Naive thymus-derived CD4-positive, alpha-beta T cell (primary cell): ENCODE results near the gene LCE2A. TPM values are rescaled to one million over a fixed set of nuclear protein-coding genes. Genes with fewer than 3 reads are reported as not detected.

Source experiments
- ATAC-seq: fragments of 150-1000 bp; cut with Tn5 transposase; 2 replicates; pipeline ENCODE4 v1.10.0; 2021; ENCODE audit warnings: mild to moderate bottlenecking, moderate library complexity
- CTCF ChIA-PET: fragments of 350-600 bp; sonication (Branson Sonifier 250); formaldehyde crosslinking; loops from one replicate; lab custom pipeline; 2021; ENCODE audit warnings: antibody characterized with exemption; lab: Charles Lee
- POLR2A ChIA-PET: fragments of 350-600 bp; sonication (Branson Sonifier 250); formaldehyde crosslinking; loops from one replicate; lab custom pipeline; 2021; ENCODE audit warnings: antibody characterized with exemption, inconsistent platforms; lab: Charles Lee
- DNase-seq, 9 donors: peaks; one replicate each; pipeline versions ENCODE4 v3.0.0 to v3.0.0-alpha.2; 2020 to 2022; ENCODE audit warnings: mixed read lengths in 1 of 9
- H3K27ac ChIP-seq: one replicate; pipeline ENCODE4 v1.7.0; 2013; ENCODE audit warnings: mild to moderate bottlenecking, low read depth, low read length, moderate library complexity
- H3K27me3 ChIP-seq, 2 donors: one replicate each; pipeline ENCODE4 v1.7.0; 2013; ENCODE audit warnings: low read length in 2 of 2, mild to moderate bottlenecking in 2 of 2, moderate library complexity in 2 of 2; ENCODE audit not compliant: control insufficient read depth in 2 of 2, insufficient read depth in 2 of 2
- H3K36me3 ChIP-seq, 3 experiments: 1 replicate in 2 of 3; 2 replicates in 1 of 3; pipeline ENCODE4 v1.7.0; 2013; ENCODE audit warnings: low read length in 3 of 3, mild to moderate bottlenecking in 3 of 3, moderate library complexity in 1 of 3; ENCODE audit not compliant: insufficient read depth in 3 of 3, control insufficient read depth in 2 of 3
- H3K4me1 ChIP-seq, 2 donors: one replicate each; pipeline ENCODE4 v1.7.0; 2013; ENCODE audit warnings: low read length in 2 of 2, mild to moderate bottlenecking in 2 of 2, moderate library complexity in 1 of 2; ENCODE audit not compliant: control insufficient read depth in 2 of 2, insufficient read depth in 2 of 2
- H3K4me3 ChIP-seq: 2 replicates; pipeline ENCODE4 v1.7.0; 2013; ENCODE audit warnings: mild to moderate bottlenecking, low read length
- H3K9me3 ChIP-seq, 3 experiments: 1 replicate in 2 of 3; 2 replicates in 1 of 3; pipeline ENCODE4 v1.7.0; 2013; ENCODE audit warnings: low read length in 3 of 3; ENCODE audit not compliant: control insufficient read depth in 2 of 3
- H3K27ac Mint-ChIP-seq, 9 donors: one replicate each; pipeline ENCODE4 v1.8.0; 2020 to 2022; ENCODE audit warnings: mixed read lengths in 9 of 9, mild to moderate bottlenecking in 8 of 9, moderate library complexity in 5 of 9, inconsistent platforms in 2 of 9
- H3K27me3 Mint-ChIP-seq, 5 donors: one replicate each; pipeline ENCODE4 v1.8.0; 2021 to 2022; ENCODE audit warnings: mixed read lengths in 5 of 5, mild to moderate bottlenecking in 1 of 5
- H3K36me3 Mint-ChIP-seq, 5 donors: one replicate each; pipeline ENCODE4 v1.8.0; 2020 to 2022; ENCODE audit warnings: mixed read lengths in 5 of 5, mild to moderate bottlenecking in 3 of 5, inconsistent platforms in 1 of 5
- H3K4me1 Mint-ChIP-seq, 7 donors: one replicate each; pipeline ENCODE4 v1.8.0; 2020 to 2022; ENCODE audit warnings: mixed read lengths in 7 of 7, mild to moderate bottlenecking in 3 of 7, inconsistent platforms in 1 of 7
- H3K4me3 Mint-ChIP-seq, 10 donors: one replicate each; pipeline ENCODE4 v1.8.0; 2020 to 2022; ENCODE audit warnings: mild to moderate bottlenecking in 10 of 10, mixed read lengths in 10 of 10, moderate library complexity in 6 of 10, inconsistent platforms in 2 of 10
- H3K9me3 Mint-ChIP-seq, 11 donors: one replicate each; pipeline ENCODE4 v1.8.0; 2020 to 2022; ENCODE audit warnings: mixed read lengths in 11 of 11, mild to moderate bottlenecking in 4 of 11, inconsistent platforms in 1 of 11, moderate library complexity in 1 of 11
- intact Hi-C, 2 donors: fragments of 100-400 bp; cut with micrococcal nuclease; formaldehyde crosslinking; loops; one replicate each; pipeline ENCODE4 v1.15.1; 2023
- polyA plus RNA-seq, 2 donors: library from polyadenylated mRNA; unstranded; fragments of 300-500 nt; fragmentation: Illumina TruSeq; gene quantifications; one replicate each; pipeline ENCODE4 v1.2.3, GENCODE V29; 2021
- total RNA-seq, 6 experiments: library from RNA in 5 of 6; stranded (reverse) in 5 of 6; gene quantifications; 1 replicate in 5 of 6; 2 replicates in 1 of 6; pipeline ENCODE4 v1.2.3 and lab custom pipeline; 2021 to 2026

The LCE2A gene
- total and polyA plus RNA-seq, 7 experiments from 2014 or later = not detected

GRCh38 chr1:152737997-152738396, 39.9 kb downstream of the LCE2A start:
- peaks cover 0 to 2% (median 0%) of the 10 kb centered on the region in 7 donors for H3K4me1 Mint-ChIP-seq
- no peak for DNase-seq
- H3K4me1 ChIP-seq = no peaks in the 10 kb centered on the region
- no peak overlapping the region for H3K4me3 ChIP-seq
- intact Hi-C loops = no loop called here
- no peaks in the 10 kb centered on the region for H3K36me3 Mint-ChIP-seq
- H3K9me3 Mint-ChIP-seq = peaks cover 0 to 3% (median 0%) of the 10 kb centered on the region in 11 donors
- peaks cover 0 to 4% of the 10 kb centered on the region in 2 donors for H3K27me3 ChIP-seq
- H3K27me3 Mint-ChIP-seq = peaks cover 10 to 55% (median 49%) of the 10 kb centered on the region in 5 donors
- ChIA-PET CTCF (no interaction called here), POLR2A (no interaction called here)
- no peaks in the 10 kb centered on the region for H3K9me3 ChIP-seq
- no peaks in the 10 kb centered on the region for H3K36me3 ChIP-seq
- no peak overlapping the region for H3K27ac Mint-ChIP-seq
- no peak for ATAC-seq
- no peak overlapping the region for H3K4me3 Mint-ChIP-seq
- no peak overlapping the region for H3K27ac ChIP-seq

- peaks cover 10 to 62% (median 51%) of the 10 kb centered on the region in 5 donors for H3K27me3 Mint-ChIP-seq
- peaks cover 0 to 7% (median 0%) of the 10 kb centered on the region in 11 donors for H3K9me3 Mint-ChIP-seq
- peaks cover 0 to 4% of the 10 kb centered on the region in 2 donors for H3K27me3 ChIP-seq
- H3K36me3 ChIP-seq = no peaks in the 10 kb centered on the region
- intact Hi-C loops = no loop called here
- DNase-seq (no peak), ATAC-seq (no peak)
- H3K4me1 ChIP-seq = no peaks in the 10 kb centered on the region
- ChIA-PET POLR2A (no interaction called here), CTCF (no interaction called here)
- H3K4me1 Mint-ChIP-seq = peaks cover 0 to 2% (median 0%) of the 10 kb centered on the region in 7 donors
- no peaks in the 10 kb centered on the region for H3K9me3 ChIP-seq
- no peaks in the 10 kb centered on the region for H3K36me3 Mint-ChIP-seq
- H3K27ac Mint-ChIP-seq = no peak overlapping the region
- H3K4me3 Mint-ChIP-seq = no peak overlapping the region
- no peak overlapping the region for H3K4me3 ChIP-seq
- no peak overlapping the region for H3K27ac ChIP-seq
Measured at GRCh38 chr1:152739841-152740240, 41.7 kb downstream of the LCE2A start.

DNA sequence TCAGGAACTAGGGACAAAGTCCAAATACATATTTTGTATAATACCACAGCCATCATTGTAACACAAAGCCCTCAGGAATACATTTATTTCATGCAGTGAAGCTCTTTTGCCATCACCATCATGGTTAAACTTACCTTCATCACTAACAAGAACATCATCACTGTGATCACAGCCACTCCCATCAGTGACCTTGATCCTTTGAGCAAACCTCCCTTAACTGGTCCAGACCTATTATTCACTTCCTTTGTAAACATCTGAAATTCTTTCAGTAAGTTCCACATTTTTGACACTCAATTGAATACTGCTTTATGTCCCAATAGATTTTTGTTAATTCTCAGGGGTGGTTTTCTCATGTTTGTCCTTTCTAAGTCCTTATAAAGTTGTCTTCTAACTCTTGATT, 43.5 kb downstream of the LCE2A start:
- POLR2A ChIA-PET = no interaction called here
- DNase-seq = no peak

GRCh38 chr1:152743371-152744145, 45.4 kb downstream of the LCE2A start:
- CTCF ChIA-PET = no interaction called here
- POLR2A ChIA-PET = no interaction called here

More for the DNA sequence above, 43.5 kb downstream of the LCE2A start:
- Mint-ChIP-seq H3K4me1 (peaks cover 0 to 2% (median 0%) of the 10 kb centered on the region in 7 donors), H3K36me3 (no peaks in the 10 kb centered on the region), H3K9me3 (peaks cover 0 to 7% (median 0%) of the 10 kb centered on the region in 11 donors), H3K4me3 (no peak overlapping the region), H3K27ac (no peak overlapping the region), H3K27me3 (peaks cover 7 to 59% (median 47%) of the 10 kb centered on the region in 5 donors)
- H3K27me3 ChIP-seq = no peaks in the 10 kb centered on the region
- H3K27ac ChIP-seq = no peak overlapping the region
- H3K9me3 ChIP-seq = no peaks in the 10 kb centered on the region
- CTCF ChIA-PET = interaction anchor here (0.7 kb wide), 1 partner anchor 13 kb away, joined by 3 read pairs; no protein-coding TSS in a partner anchor
- intact Hi-C loops = no loop called here
- H3K4me1 ChIP-seq = no peaks in the 10 kb centered on the region
- H3K4me3 ChIP-seq = no peak overlapping the region
- H3K36me3 ChIP-seq = no peaks in the 10 kb centered on the region
- no peak for ATAC-seq

DNA sequence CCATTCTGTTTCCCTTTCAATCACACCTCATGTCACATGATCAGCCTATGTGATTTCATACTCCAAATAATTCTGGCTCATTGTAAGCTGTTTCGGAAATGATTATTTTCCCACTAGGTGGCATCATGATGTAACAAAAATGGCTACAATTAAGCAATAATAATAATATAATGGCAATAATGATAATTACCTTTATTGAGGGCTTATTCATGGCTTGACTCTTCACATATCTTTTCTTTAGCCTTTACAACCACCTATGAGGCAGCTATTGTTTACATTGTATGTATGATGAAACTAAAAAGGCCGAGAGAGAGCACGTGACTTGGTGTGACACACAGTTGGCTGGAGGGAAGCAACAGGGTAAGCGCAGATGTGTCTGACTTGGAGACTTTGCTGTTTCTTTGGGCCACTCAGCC, 47.2 kb downstream of the LCE2A start:
- no peaks in the 10 kb centered on the region for H3K36me3 ChIP-seq
- H3K4me1 Mint-ChIP-seq = peaks cover 0 to 2% (median 0%) of the 10 kb centered on the region in 7 donors
- no peaks in the 10 kb centered on the region for H3K4me1 ChIP-seq
- peaks cover 11 to 52% (median 44%) of the 10 kb centered on the region in 5 donors for H3K27me3 Mint-ChIP-seq
- no peak overlapping the region for H3K27ac Mint-ChIP-seq
- peaks cover 0 to 7% (median 0%) of the 10 kb centered on the region in 11 donors for H3K9me3 Mint-ChIP-seq
- intact Hi-C loops = no loop called here
- no peak for DNase-seq
- no peak overlapping the region for H3K27ac ChIP-seq
- no peak overlapping the region for H3K4me3 ChIP-seq
- POLR2A ChIA-PET = no interaction called here
- CTCF ChIA-PET = no interaction called here
- no peaks in the 10 kb centered on the region for H3K27me3 ChIP-seq
- no peak for ATAC-seq
- no peaks in the 10 kb centered on the region for H3K9me3 ChIP-seq
- no peaks in the 10 kb centered on the region for H3K36me3 Mint-ChIP-seq
- H3K4me3 Mint-ChIP-seq = no peak overlapping the region

More at GRCh38 chr1:152743371-152744145, 45.4 kb downstream of the LCE2A start:
- Histone ChIP-seq H3K4me3 (no peak overlapping the region), H3K9me3 (no peaks in the 10 kb centered on the region), H3K27me3 (no peaks in the 10 kb centered on the region), H3K36me3 (no peaks in the 10 kb centered on the region), H3K27ac (no peak overlapping the region), H3K4me1 (no peaks in the 10 kb centered on the region)
- Mint-ChIP-seq H3K4me3 (no peak overlapping the region), H3K9me3 (peaks cover 0 to 7% (median 0%) of the 10 kb centered on the region in 11 donors), H3K27me3 (peaks cover 10 to 54% (median 44%) of the 10 kb centered on the region in 5 donors), H3K36me3 (no peaks in the 10 kb centered on the region), H3K4me1 (peaks cover 0 to 2% (median 0%) of the 10 kb centered on the region in 7 donors), H3K27ac (no peak overlapping the region)
- intact Hi-C loops = no loop called here
- DNase-seq (no peak), ATAC-seq (no peak)

- H3K9me3 ChIP-seq = no peaks in the 10 kb centered on the region
- H3K4me1 ChIP-seq = no peaks in the 10 kb centered on the region
- H3K27me3 ChIP-seq = no peaks in the 10 kb centered on the region
- intact Hi-C loops = no loop called here
- DNase-seq (no peak), ATAC-seq (no peak)
- ChIA-PET CTCF (no interaction called here), POLR2A (no interaction called here)
- peaks cover 0 to 2% (median 0%) of the 10 kb centered on the region in 7 donors for H3K4me1 Mint-ChIP-seq
- no peaks in the 10 kb centered on the region for H3K36me3 Mint-ChIP-seq
- peaks cover 17 to 58% (median 50%) of the 10 kb centered on the region in 5 donors for H3K27me3 Mint-ChIP-seq
- no peaks in the 10 kb centered on the region for H3K36me3 ChIP-seq
- peaks cover 0 to 7% (median 0%) of the 10 kb centered on the region in 11 donors for H3K9me3 Mint-ChIP-seq
- no peak overlapping the region for H3K27ac ChIP-seq
- H3K4me3 ChIP-seq = no peak overlapping the region
- H3K4me3 Mint-ChIP-seq = no peak overlapping the region
- no peak overlapping the region for H3K27ac Mint-ChIP-seq
Measured at GRCh38 chr1:152745765-152746444, 47.8 kb downstream of the LCE2A start.
